GM19193 (cell line): ENCODE measurements around the gene NUTM1.

Experiments used
- POLR2A ChIP-seq: IDR thresholded peaks from 4 replicates; pipeline ENCODE4 v1.6.1; 2011; ENCODE audit not compliant: insufficient read depth, insufficient read length; ENCODE audit errors: extremely low read depth

Gene NUTM1

DNA sequence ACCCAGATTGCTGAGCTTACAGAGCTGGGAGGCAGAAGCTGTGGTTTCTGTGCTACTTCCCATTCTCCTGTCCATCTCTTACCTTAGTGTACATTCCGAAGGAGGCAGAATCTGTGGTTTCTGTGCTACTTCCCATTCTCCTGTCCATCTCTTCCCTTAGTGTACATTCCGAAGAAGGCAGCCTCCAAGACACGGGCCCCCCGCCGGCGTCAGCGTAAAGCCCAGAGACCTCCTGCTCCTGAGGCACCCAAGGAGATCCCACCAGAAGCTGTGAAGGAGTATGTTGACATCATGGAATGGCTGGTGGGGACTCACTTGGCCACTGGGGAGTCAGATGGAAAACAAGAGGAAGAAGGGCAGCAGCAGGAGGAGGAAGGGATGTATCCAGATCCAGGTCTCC lies 11.2 kb downstream of the NUTM1 start:
- TF ChIP-seq POLR2A, result no peak

DNA sequence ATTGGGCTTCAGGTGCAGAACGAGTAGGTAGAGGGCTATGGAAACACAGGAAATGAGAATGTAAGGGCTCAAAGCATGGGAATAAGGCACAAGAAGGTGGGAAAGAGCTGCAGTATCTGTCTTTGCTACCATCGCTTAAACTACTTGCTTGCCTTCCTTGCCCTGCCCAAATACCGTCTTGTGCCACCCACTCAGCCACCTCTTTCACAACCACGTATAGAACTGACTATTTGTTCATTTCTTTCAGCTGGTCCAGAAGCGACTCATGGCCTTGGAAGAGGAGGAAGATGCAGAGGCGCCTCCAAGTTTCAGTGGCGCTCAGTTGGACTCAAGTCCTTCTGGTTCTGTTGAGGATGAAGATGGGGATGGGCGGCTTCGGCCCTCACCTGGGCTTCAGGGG lies 12.1 kb downstream of the NUTM1 start:
- no peak for TF ChIP-seq POLR2A

DNA sequence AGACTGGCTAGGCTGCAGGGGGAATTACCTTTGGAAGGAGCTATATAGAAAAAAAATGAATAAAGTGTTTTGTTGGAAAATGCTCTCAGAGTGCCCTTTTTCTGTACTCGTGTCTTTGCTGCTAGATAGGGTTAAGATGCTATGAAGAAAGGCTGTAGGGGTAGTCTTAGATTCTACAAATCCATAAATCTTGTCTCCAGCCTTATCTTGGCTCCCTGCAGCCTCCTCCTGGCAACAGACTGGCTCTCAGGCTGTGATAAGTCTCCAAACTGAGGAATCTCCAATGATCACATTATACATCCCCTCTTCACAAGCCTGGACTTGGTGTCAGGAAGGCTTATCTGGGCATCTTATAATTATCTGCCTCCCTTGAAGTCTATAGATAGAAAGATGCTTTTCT lies 14.5 kb downstream of the NUTM1 start:
- no peak for TF ChIP-seq POLR2A

DNA sequence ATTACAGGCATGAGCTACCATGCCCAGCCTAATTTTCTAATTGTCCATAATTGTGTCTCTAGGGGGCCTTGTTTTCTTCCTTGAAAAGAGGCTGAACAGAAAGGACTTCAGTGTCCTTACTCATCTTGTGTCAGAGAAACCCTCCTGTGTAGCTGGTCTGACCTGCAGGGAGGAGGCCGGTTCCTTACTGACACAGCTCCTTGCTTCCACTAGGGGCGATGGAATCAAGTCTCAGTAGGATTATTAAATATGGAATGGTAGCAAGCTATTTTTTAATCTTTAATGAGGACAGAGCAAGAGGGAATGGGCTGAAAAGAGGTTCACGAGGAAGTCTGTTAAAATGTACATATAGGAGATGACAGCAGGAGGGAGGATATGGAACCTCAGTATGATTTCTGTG lies 15.3 kb downstream of the NUTM1 start:
- no peak for TF ChIP-seq POLR2A

DNA sequence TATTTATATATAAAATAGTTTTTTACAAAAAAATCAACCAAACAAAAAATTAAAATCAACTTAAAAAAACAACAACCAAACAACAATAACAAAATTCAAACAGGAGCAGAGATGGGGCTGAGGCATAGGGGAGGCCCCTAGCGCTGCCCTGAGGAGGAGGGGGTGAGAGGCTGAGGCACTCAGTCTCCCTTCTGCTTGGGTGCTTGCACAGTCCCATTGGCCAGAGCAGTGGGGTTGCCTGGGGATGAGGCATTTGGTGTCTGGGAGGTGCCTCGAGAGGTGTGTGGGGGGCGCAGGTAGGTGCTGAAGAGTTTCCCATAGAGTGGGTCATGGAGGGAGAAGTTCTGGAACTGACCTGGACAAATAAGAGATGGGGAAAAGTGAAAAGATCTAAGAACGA lies 15.8 kb downstream of the NUTM1 start:
- no peak for TF ChIP-seq POLR2A

DNA sequence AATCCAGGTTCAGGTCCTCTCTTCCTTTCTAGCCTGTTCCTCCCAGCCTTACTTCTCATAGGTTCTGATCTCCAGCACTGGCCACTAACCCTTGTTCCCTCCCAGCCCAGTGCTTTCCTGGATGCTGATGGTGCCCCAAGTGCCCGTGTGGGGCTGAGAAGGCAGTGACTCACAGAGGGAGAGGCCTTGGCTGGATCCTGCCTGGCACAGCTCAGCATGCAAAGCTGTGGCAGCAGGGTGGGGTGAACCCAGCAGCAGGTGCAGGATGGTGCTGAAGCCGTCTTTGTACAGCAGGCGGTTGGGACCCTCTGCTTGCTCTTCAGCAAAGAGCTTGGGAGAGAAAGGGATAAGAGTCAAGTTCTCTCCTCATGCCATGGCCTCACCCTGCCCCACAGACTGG lies 16.3 kb downstream of the NUTM1 start:
- TF ChIP-seq POLR2A, result no peak

DNA sequence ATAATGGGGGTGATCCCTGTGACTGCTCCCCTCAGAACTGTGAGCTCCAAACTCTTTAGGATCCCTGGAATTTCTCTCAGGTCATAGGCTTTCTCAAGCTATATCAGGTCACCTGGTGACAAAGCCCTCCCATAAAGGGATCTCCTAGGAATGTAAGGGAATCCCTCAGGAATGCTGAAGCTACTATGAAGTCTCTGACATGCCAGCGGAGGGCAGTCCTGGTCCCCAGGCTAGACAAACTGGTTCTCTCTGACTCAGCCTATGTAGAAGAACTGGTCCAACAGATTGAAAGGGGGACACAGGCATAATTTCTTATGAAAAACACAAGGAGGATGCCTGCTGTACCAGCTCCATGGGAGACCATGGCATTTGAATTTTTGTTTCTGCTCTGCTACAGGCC lies 17.2 kb downstream of the NUTM1 start:
- no peak for TF ChIP-seq POLR2A

DNA sequence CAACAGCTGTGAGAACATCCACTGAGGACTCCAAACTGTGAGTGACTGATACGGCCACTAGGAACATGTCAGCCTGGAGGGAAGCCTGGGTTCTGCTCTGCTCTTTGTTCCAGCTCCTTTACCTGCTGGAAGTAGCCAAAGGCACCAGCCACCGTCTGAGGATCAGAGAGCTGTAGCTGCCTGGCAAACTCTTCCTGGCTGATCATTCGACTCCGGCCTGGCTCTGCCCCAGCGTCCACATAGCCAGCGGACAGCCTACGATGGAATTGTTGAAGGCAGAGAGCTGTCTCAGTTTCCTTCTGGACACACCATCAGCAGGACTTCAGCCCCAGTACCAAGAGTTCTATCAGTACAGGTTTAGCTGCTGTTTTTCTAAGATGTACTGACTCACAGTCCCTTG lies 18.2 kb downstream of the NUTM1 start:
- TF ChIP-seq POLR2A, result no peak

DNA sequence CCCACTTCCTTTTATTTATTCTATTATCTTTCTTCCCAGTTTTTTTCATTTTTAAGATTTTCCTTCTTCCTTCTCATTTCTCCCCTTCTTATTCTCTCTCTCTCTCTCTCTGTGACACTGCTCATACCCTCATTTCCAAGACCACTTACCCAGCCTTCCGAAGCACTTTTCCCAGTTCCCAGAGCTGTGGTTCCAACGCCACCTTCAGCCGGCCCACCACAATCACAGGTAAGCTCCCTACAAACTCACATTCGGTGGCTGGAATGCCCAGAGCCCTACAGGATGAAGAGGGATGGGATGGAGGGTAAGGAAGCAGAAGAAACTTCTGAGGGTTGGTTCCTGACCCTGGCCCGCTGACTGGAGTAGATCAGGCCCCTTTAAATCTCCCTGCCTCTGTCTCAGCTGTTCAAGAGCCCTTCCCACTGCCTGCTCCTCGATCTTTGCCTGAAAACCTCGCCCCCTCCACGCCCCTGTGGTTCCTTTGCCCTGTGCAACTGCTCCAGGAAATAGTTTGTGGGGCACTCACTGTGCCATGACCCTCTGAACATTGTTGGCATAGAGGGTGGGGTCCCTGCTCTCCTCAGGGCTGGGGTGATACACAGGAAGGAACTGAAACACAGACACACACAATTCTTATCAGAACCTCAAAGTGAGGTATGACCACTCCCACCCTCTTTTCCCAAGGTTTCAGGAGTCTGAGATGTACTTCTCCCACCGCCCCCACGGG lies 19.1 kb downstream of the NUTM1 start:
- TF ChIP-seq POLR2A, result no peak

DNA sequence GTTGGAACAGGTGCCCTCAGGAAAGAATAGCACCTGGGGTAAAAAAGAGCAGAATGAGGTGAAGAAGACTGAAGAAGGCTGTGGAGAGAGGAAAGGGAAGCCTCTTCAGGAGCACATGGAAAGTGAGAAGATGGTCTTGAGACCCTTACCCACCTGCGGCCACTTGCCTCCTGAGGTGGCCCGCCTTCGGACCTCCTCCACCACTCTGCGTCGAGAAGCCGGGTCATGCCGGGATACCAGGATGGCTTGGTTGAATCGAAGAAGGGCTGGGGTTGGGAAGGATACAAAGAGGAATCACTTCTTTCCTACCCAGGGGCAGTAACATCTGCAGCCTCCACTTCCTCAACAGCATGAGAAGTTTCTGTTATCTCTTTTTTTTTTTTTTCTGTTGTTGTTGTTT lies 20.9 kb downstream of the NUTM1 start:
- TF ChIP-seq POLR2A, result no peak

DNA sequence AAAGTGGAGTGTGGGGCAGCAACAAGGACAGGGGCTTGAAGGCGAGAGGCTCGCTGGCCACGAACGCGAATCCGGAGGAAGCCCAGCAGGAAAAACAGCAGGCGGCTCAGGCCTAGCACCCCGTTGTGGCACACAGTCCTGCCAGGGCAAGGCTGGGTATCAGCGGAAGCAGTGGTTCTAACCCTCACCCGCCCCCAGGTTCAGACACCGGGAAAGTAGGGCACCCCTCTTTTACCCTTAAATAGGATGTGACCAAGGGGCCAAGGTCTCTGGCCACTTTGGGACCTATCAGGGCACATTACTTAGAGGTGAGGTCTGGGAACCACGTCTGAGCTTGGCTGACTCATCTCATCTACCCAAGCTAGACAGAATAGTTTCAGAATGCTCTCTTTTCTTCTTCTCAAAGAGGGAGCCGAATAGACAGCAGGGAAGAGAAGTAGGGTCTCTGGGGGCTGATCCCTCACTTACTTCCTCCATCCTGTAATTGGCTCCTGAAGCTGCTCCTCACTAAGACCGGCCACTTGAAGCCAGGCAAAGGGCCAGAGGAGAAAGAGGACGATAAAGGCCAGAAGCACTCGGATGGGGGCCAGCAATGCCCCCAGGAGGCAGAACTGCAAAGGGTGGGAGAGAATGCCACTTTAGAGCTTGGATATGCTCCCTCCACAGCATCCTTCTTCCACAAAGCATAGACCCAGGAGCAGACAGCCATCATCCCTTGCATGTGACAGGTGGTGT lies 22.1 kb downstream of the NUTM1 start:
- no peak for TF ChIP-seq POLR2A

DNA sequence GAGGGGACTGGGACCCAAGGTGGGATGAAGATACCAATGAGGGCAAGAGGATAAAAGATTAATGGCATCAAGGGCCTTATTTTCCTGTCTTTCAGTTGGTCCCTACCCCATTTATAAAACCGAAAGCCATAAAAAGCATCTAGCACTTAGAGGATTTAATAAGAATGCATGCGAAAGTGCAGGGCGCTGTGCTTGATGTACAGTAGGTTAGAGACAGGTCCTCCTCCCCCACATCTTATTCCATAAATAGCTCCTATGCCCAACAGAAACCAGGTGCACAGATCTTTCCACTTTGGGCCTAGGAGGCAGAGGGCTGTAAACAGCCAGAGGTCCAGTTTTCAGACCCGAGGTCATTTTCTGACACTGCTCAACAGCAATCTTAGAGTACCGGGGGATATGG lies 22.7 kb downstream of the NUTM1 start:
- TF ChIP-seq POLR2A, result no peak

DNA sequence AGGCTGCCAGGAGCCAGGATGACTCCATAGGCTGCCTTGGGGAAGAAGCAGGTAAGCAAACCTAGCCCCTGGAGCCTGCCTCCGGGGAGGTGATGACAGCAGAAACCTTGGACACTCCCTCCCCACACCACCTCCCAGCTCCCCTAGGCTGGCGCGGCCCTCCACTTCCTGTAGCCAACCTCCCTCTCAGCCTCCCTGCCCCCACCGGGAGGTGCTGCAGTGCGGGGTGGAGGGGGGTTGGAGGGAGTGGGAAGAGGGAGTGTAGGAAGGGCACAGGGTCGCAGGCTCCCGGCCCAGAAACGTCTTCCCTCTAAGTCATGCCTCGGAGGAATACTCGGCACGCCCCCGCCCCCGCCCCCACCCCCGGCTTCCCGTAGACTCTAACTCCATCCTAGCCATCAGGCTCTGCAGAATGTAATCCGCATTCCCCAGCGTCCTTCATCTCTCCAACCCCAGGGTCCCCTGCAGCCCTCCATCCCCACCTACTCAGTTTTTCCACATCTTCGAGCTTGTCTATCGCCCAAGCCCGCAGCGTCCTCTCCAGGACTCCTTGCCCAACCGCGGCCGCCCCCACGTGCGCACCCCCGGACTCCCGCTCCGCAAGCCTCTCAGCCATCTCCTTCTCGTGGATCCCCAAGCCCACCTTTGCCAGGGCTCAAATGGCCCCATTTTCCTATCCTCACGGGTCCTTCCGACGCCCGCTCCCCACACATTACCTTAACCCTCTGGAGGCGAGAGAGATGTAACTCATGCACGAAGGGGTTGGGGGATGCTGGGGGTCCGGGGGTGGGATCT lies 23.4 kb downstream of the NUTM1 start:
- no peak for TF ChIP-seq POLR2A

DNA sequence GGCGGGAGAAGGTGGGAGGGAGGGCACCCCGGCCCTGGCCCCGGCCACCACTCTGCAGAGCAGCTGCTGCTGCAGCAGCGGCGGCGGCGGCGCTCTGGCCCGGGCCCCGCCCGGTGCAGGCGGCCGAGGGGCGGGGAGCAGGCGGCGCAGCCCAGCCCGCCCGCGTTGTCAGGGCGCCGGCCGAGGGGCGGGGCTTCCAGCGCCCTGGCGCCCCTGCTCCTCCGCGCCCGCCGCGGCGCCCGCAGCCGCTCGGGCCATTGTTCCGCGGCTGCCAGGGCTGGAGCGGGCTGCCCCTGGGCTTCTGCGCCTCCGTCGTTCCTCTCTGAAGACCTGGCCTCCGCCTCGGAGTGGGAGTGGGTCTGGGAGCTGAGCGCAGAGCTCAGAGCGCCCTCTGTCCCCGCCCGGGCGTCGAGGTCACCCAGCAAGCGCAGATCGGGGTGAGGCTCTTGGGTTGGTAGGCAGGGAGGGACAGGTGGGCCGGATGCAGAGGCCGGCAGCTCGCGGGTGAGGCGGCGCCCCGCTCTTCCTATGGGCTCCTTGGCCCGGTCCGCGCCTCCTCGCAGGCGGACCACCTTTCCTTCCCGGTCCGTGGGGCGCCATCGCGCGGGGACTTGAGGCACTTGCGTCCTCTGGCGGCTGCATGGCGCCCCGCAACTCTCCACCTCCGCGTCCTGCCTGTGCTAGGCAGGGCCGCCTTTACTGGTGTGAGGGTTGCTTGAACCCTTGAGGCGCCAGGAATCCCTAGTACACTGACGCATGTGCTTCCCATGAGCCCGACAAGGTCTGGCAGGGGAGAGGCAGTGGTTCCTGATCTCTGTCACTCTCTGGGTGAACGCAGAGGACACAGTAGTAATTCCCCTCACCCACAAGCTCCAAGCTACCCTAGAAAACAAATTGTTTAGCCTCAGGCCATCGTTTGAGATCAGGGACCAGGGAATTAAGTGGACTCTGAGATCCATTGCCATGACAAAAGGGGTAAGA lies 24.3 kb downstream of the NUTM1 start, which contains the start of gene LPCAT4:
Gene LPCAT4, minus strand, starts transcription at position 96 of the 981 bp plus-strand sequence. CDS start 96 bp downstream, outside the sequence.
- peak; percentile 88 for TF ChIP-seq POLR2A
